Panc1 (cell line): ENCODE results near the gene DPM1. TPM values are rescaled to one million over a fixed set of nuclear protein-coding genes. Genes with fewer than 3 reads are reported as not detected.
A peak's percentile ranks its signal among the peaks of the same experiment; 100 is the strongest.

ENCODE experiments used
- ATAC-seq: fragments of 200-7000 bp; cut with Tn5 transposase; 2 replicates; pipeline ENCODE4 v1.9.1; 2020; ENCODE audit warnings: mild to moderate bottlenecking, moderate library complexity
- BruUV-seq: library from RNA; stranded (reverse); fragments of 400-500 nt; replicated peaks from 2 replicates; lab custom pipeline; 2021; lab: Mats Ljungman, UMichigan
- CTCF ChIA-PET: fragments of 300-600 bp; sonication (Branson Sonifier 250); formaldehyde crosslinking; loops from one replicate; lab custom pipeline; 2022; ENCODE audit warnings: antibody characterized with exemption; lab: Charles Lee
- POLR2A ChIA-PET: fragments of 300-600 bp; sonication (Branson Sonifier 250); formaldehyde crosslinking; loops from one replicate; lab custom pipeline; 2022; ENCODE audit warnings: antibody characterized with exemption; lab: Charles Lee
- DNase-seq: peaks from one replicate; pipeline ENCODE4 v3.0.0-alpha.2; 2010; ENCODE audit warnings: low read depth, low spot score
- H3K27ac ChIP-seq: 2 replicates; pipeline ENCODE4 v1.5.1; 2011; ENCODE audit warnings: mild to moderate bottlenecking, low read length, inconsistent platforms
- H3K27me3 ChIP-seq: fragments of 200-500 bp; sonication (Bioruptor generic); 2 replicates; pipeline ENCODE4 v1.6.0; 2014; ENCODE audit warnings: low read length, inconsistent platforms; ENCODE audit not compliant: control insufficient read depth, insufficient read depth
- H3K36me3 ChIP-seq: fragments of 200-500 bp; sonication (Bioruptor generic); 2 replicates; pipeline ENCODE4 v1.5.1; 2014; ENCODE audit warnings: inconsistent platforms, mild to moderate bottlenecking, low read length, moderate library complexity; ENCODE audit not compliant: control insufficient read depth, insufficient read depth
- H3K4me1 ChIP-seq: 2 replicates; pipeline ENCODE4 v1.5.1; 2011; ENCODE audit warnings: inconsistent platforms, mild to moderate bottlenecking, low read length, moderate library complexity; ENCODE audit not compliant: control insufficient read depth, insufficient read depth
- H3K4me3 ChIP-seq, 2 experiments: 2 replicates each; pipeline ENCODE4 v1.5.1; 2011 to 2012; ENCODE audit warnings: low read depth in 2 of 2, low read length in 2 of 2, mild to moderate bottlenecking in 2 of 2, inconsistent platforms in 1 of 2, moderate library complexity in 1 of 2
- H3K9me3 ChIP-seq: fragments of 200-500 bp; sonication (Bioruptor generic); 2 replicates; pipeline ENCODE4 v1.5.1; 2014; ENCODE audit warnings: low read depth, mild to moderate bottlenecking, inconsistent platforms, low read length, moderate library complexity; ENCODE audit not compliant: control insufficient read depth, insufficient read depth
- CTCF ChIP-seq: fragments of 450-650 bp; IDR thresholded peaks from 2 replicates; pipeline ENCODE4 v1.5.1; 2017; ENCODE audit warnings: mild to moderate bottlenecking
- POLR2AphosphoS5 ChIP-seq: IDR thresholded peaks from 2 replicates; pipeline ENCODE4 v1.6.1; 2012; ENCODE audit warnings: mild to moderate bottlenecking, low read depth, low read length, moderate library complexity
- REST ChIP-seq, 2 experiments: IDR thresholded peaks; 2 replicates each; pipeline ENCODE4 v1.6.1; 2011 to 2012; ENCODE audit warnings: low read depth in 2 of 2, control low read depth in 1 of 2, low read length in 1 of 2, mild to moderate bottlenecking in 1 of 2, moderate library complexity in 1 of 2; ENCODE audit not compliant: insufficient read depth in 1 of 2
- SIN3A ChIP-seq: IDR thresholded peaks from 2 replicates; pipeline ENCODE4 v1.6.1; 2012; ENCODE audit warnings: low read depth, mild to moderate bottlenecking, low read length, moderate library complexity, borderline replicate concordance; ENCODE audit not compliant: insufficient read depth
- TCF7L2 ChIP-seq: IDR thresholded peaks from 2 replicates; pipeline ENCODE4 v1.6.1; 2011; ENCODE audit warnings: mild to moderate bottlenecking, low read depth, low read length, inconsistent platforms
- in situ Hi-C: cut with HindIII; loops from 2 replicates; pipeline ENCODE4 v1.10.0; 2016; ENCODE audit warnings: low sequenced_read_pairs, low pct_unique_long_range_greater_than_20kb
- intact Hi-C: fragments of 100-400 bp; cut with micrococcal nuclease; formaldehyde crosslinking; loops from one replicate; pipeline ENCODE4 v1.10.0; 2022; ENCODE audit not compliant: unreplicated experiment
- total RNA-seq: library from RNA; stranded (reverse); gene quantifications from one replicate; pipeline ENCODE4 v1.2.1, GENCODE V29; 2021; ENCODE audit not compliant: unreplicated experiment

The DPM1 gene
- total RNA-seq, 1 experiment from 2014 or later: 50.2 TPM

- Histone ChIP-seq H3K9me3 (no peaks in the 10 kb centered on the region), H3K27ac (no peak overlapping the region), H3K4me1 (no peaks in the 10 kb centered on the region), H3K4me3 (no peak overlapping the region), H3K27me3 (no peaks in the 10 kb centered on the region), H3K36me3 (peaks cover 20% of the 10 kb centered on the region)
- ChIA-PET CTCF (no interaction called here), POLR2A (no interaction called here)
- in situ Hi-C loops: no loop called here
- BruUV-seq: no TSS peak
- intact Hi-C loops: no loop called here
- DNase-seq: no peak
- no peak for TF ChIP-seq TCF7L2
- TF ChIP-seq REST (IDR thresholded peaks at IDR 0.05; ENCODE audit: insufficient read depth in 1 of 2, low read depth in 2 of 2, low read length in 1 of 2): no peak
- peak; percentile 8; the same call in 1 of the 2 replicates for TF ChIP-seq POLR2AphosphoS5
- no peak for TF ChIP-seq SIN3A
- TF ChIP-seq CTCF: no peak
- peak; percentile 35; the same call in 1 of the 2 replicates for ATAC-seq
These were observed 67.2 kb downstream of the DPM1 start for GRCh38 chr20:50891138-50891537.

GRCh38 chr20:50887576-50887975 is 70.8 kb downstream of the DPM1 start:
- TF ChIP-seq POLR2AphosphoS5 (no peak), TCF7L2 (no peak), REST (IDR thresholded peaks at IDR 0.05; ENCODE audit: insufficient read depth in 1 of 2, low read depth in 2 of 2, low read length in 1 of 2) (no peak), CTCF (no peak), SIN3A (no peak)
- ChIA-PET CTCF (no interaction called here), POLR2A (interaction anchor here (0.6 kb wide), 1 partner anchor 41 kb away, joined by 3 read pairs; no protein-coding TSS in a partner anchor)
- Histone ChIP-seq H3K4me3 (no peak overlapping the region), H3K27me3 (no peaks in the 10 kb centered on the region), H3K4me1 (no peaks in the 10 kb centered on the region), H3K36me3 (peaks cover 4% of the 10 kb centered on the region; the same call in 1 of the 2 replicates), H3K9me3 (no peaks in the 10 kb centered on the region), H3K27ac (no peak overlapping the region)
- DNase-seq: no peak
- intact Hi-C loops (no loop called here), in situ Hi-C loops (no loop called here)
- no TSS peak for BruUV-seq
- ATAC-seq: no peak
